Stomach smooth muscle (tissue), 2 donors: ENCODE results near the gene CBR4.

ENCODE experiments used
- H3K27ac ChIP-seq: one replicate; pipeline ENCODE4 v1.7.0; 2013; ENCODE audit warnings: mild to moderate bottlenecking, low read length, inconsistent platforms
- H3K27me3 ChIP-seq, 2 donors: one replicate each; pipeline ENCODE4 v1.7.0; 2013; ENCODE audit warnings: low read length in 2 of 2; ENCODE audit not compliant: insufficient read depth in 2 of 2, control insufficient read depth in 1 of 2
- H3K36me3 ChIP-seq, 2 donors: one replicate each; pipeline ENCODE4 v1.7.0; 2013; ENCODE audit warnings: low read length in 2 of 2; ENCODE audit not compliant: control insufficient read depth in 2 of 2, insufficient read depth in 2 of 2
- H3K4me1 ChIP-seq: one replicate; pipeline ENCODE4 v1.7.0; 2013; ENCODE audit warnings: low read length; ENCODE audit not compliant: control insufficient read depth, insufficient read depth
- H3K4me3 ChIP-seq, 2 donors: one replicate each; pipeline ENCODE4 v1.7.0; 2013; ENCODE audit warnings: low read length in 2 of 2
- H3K9ac ChIP-seq, 2 donors: one replicate each; pipeline ENCODE4 v1.7.0; 2013; ENCODE audit warnings: low read length in 2 of 2, mild to moderate bottlenecking in 1 of 2
- H3K9me3 ChIP-seq, 2 donors: one replicate each; pipeline ENCODE4 v1.7.0; 2013; ENCODE audit warnings: low read length in 2 of 2; ENCODE audit not compliant: control insufficient read depth in 2 of 2
- donor health status: healthy.
- donor health status: Pancreatic carcinoma.

CBR4 gene

DNA sequence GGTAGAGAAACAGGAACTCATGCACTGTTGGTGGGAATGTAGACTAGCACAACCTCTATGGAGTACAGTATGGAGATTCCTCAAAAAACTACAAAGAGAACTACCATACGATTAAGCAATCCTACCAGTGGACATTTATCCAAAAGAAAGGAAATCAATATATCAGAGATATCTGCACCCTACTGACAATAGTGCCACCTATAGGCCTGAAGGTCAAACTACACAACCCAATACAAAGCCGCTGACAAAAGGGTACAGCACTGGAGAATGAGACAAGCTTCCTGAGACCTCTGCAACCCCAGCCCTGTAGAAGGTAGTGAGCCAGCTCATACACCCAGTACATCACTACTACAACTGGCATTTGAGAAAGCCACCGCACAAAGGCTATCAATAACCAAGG is 67.1 kb downstream of the CBR4 start:
- Histone ChIP-seq H3K9me3 (no peaks in the 10 kb centered on the region), H3K36me3 (no peaks in the 10 kb centered on the region), H3K9ac (no peak overlapping the region), H3K4me3 (no peak overlapping the region), H3K27me3 (no peaks in the 10 kb centered on the region), H3K4me1 (no peaks in the 10 kb centered on the region), H3K27ac (no peak overlapping the region)
